Naive B cell (primary cell): ENCODE results near the gene C16orf95. TPM values are rescaled to one million over a fixed set of nuclear protein-coding genes. Genes with fewer than 3 reads are reported as not detected.

ENCODE experiments used
- ATAC-seq, 2 donors: fragments of 150-1000 bp; cut with Tn5 transposase; 2 replicates each; pipeline ENCODE4 v1.10.0; 2021; ENCODE audit warnings: low read depth in 2 of 2, mild to moderate bottlenecking in 2 of 2, moderate library complexity in 2 of 2
- DNase-seq: peaks from one replicate; pipeline ENCODE4 v3.0.0; 2022
- H3K27ac Mint-ChIP-seq, 6 donors: one replicate each; pipeline ENCODE4 v1.8.0; 2020 to 2022; ENCODE audit warnings: mild to moderate bottlenecking in 6 of 6, mixed read lengths in 6 of 6, moderate library complexity in 5 of 6, inconsistent platforms in 2 of 6
- H3K27me3 Mint-ChIP-seq, 3 donors: one replicate each; pipeline ENCODE4 v1.8.0; 2021 to 2022; ENCODE audit warnings: mixed read lengths in 3 of 3, mild to moderate bottlenecking in 1 of 3
- H3K36me3 Mint-ChIP-seq, 2 donors: one replicate each; pipeline ENCODE4 v1.8.0; 2020 to 2022; ENCODE audit warnings: mixed read lengths in 2 of 2, inconsistent platforms in 1 of 2, mild to moderate bottlenecking in 1 of 2
- H3K4me1 Mint-ChIP-seq, 3 donors: one replicate each; pipeline ENCODE4 v1.8.0; 2020 to 2022; ENCODE audit warnings: mixed read lengths in 3 of 3, inconsistent platforms in 1 of 3, mild to moderate bottlenecking in 1 of 3, moderate library complexity in 1 of 3
- H3K4me3 Mint-ChIP-seq, 8 donors: one replicate each; pipeline ENCODE4 v1.8.0; 2020 to 2022; ENCODE audit warnings: mild to moderate bottlenecking in 8 of 8, mixed read lengths in 8 of 8, moderate library complexity in 8 of 8, inconsistent platforms in 2 of 8
- H3K9me3 Mint-ChIP-seq, 7 donors: one replicate each; pipeline ENCODE4 v1.8.0; 2020 to 2022; ENCODE audit warnings: mixed read lengths in 7 of 7, mild to moderate bottlenecking in 5 of 7, inconsistent platforms in 2 of 7, moderate library complexity in 1 of 7
- polyA plus RNA-seq, 6 donors: library from polyadenylated mRNA; unstranded; fragments of 300-500 nt; fragmentation: Illumina TruSeq; gene quantifications; one replicate each; pipeline ENCODE4 v1.2.3, GENCODE V29; 2021; ENCODE audit warnings: low read depth in 6 of 6

C16orf95 gene
- polyA plus RNA-seq, 6 donors from 2014 or later = 1.4 to 3.6 (median 2.2) TPM

DNA sequence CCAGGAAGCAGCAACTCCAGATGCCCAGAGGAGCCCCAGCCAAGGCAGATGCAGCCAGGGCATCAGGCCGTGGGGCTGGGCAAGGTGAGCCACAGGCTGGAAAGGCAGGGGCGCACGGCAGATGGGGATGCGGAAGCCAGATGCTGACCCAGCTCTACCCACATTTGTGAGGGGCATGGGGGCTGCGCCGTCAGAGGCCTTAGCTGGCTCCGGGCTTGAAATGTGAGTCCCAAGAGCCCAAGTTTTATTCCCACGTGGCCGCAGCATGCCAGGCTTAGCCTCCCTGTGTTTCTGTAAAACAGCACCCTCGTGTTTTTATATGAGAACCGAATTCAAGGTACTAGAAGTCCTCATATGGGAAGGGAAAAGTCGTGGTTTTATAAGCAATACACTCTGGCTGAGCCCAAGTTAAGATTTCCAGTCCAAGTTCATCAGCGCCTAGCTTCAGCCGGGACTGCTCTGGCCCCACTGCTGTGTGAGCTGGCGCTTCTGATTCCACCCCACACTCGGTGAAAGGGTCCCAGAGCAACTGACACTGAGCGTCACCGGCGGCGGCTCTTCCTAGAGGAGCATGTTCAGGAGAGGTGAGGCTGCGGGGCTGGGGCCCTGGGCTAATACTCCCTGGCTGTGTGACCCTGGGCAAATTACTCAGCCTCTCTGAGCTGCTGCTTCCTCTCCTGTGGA, 6.7 kb upstream of the C16orf95 start:
- H3K9me3 Mint-ChIP-seq = no peaks in the 10 kb centered on the region
- peaks cover 0 to 10% (median 7%) of the 10 kb centered on the region in 3 donors for H3K4me1 Mint-ChIP-seq
- ATAC-seq (no peak), DNase-seq (no peak)
- H3K4me3 Mint-ChIP-seq = no peak overlapping the region
- no peak overlapping the region for H3K27ac Mint-ChIP-seq
- no peaks in the 10 kb centered on the region for H3K36me3 Mint-ChIP-seq
- no peaks in the 10 kb centered on the region for H3K27me3 Mint-ChIP-seq

DNA sequence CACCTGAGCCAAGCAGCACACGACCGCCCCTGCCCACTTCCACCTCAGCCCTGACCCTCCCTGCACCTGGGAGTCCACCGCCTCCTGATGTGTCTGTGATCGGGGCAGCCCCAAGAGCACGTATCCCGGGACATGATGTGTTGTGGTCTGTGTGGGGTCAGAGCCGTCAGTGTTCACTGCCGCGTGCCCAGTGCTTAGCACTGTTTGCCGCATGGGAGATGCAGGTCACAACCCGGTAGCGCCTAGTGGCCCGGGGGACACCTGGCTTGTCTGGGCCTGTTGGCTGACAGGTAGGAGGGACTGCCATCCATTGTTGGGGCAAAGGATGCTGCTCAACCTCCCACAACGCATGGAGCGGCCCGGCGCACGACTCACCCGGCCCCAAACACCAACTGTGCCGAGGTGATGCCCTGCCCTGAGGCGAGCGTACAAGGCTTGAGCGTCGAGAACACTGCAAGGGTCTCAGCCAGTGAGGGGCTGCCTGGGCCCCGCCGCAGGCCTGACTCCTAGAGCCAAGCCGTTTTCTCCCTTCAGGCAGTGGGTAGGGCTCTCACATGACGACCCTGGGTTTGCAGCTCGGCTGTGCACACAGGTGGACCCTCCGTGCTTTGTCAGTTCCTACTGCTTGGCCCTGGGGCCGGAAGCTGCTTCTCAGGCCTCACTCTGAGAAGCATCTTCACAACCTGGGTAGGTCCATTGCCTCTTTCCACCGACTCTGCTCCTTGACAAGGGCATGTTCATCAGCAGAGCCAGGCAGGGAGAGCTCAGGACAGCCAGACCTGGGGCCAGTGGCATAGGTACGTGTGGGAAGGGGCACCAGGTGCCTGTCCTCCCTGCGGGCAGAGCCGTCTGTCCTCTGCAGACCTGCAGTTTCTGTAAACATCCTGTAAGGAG, 5.9 kb upstream of the C16orf95 start:
- Mint-ChIP-seq H3K27me3 (no peaks in the 10 kb centered on the region), H3K36me3 (no peaks in the 10 kb centered on the region), H3K4me3 (peak overlapping the region in 1 of 8 donors; percentile 15), H3K27ac (no peak overlapping the region), H3K9me3 (no peaks in the 10 kb centered on the region), H3K4me1 (peaks cover 7 to 18% (median 14%) of the 10 kb centered on the region in 3 donors)
- ATAC-seq = no peak
- no peak for DNase-seq

GRCh38 chr16:87322360-87322759, 5.2 kb upstream of the C16orf95 start:
- Mint-ChIP-seq H3K9me3 (no peaks in the 10 kb centered on the region), H3K4me3 (no peak overlapping the region), H3K27me3 (no peaks in the 10 kb centered on the region), H3K4me1 (peaks cover 12 to 23% (median 22%) of the 10 kb centered on the region in 3 donors), H3K27ac (no peak overlapping the region), H3K36me3 (no peaks in the 10 kb centered on the region)
- no peak for DNase-seq
- no peak for ATAC-seq

- Mint-ChIP-seq H3K27me3 (no peaks in the 10 kb centered on the region), H3K27ac (peak overlapping the region in 1 of 6 donors; percentile 49), H3K36me3 (no peaks in the 10 kb centered on the region), H3K4me1 (peaks cover 12 to 30% (median 26%) of the 10 kb centered on the region in 3 donors), H3K9me3 (no peaks in the 10 kb centered on the region), H3K4me3 (peak overlapping the region in 1 of 8 donors; percentile 38)
- ATAC-seq = no peak
- DNase-seq = no peak
These were observed 4.3 kb upstream of the C16orf95 start for GRCh38 chr16:87321336-87322107.

GRCh38 chr16:87320510-87321227, 3.5 kb upstream of the C16orf95 start:
- no peaks in the 10 kb centered on the region for H3K9me3 Mint-ChIP-seq
- DNase-seq (no peak), ATAC-seq (no peak)
- H3K36me3 Mint-ChIP-seq = no peaks in the 10 kb centered on the region
- no peak overlapping the region for H3K27ac Mint-ChIP-seq
- peaks cover 12 to 30% (median 22%) of the 10 kb centered on the region in 3 donors for H3K4me1 Mint-ChIP-seq
- H3K27me3 Mint-ChIP-seq = no peaks in the 10 kb centered on the region
- H3K4me3 Mint-ChIP-seq = peak overlapping the region in 1 of 8 donors; percentile 38

DNA sequence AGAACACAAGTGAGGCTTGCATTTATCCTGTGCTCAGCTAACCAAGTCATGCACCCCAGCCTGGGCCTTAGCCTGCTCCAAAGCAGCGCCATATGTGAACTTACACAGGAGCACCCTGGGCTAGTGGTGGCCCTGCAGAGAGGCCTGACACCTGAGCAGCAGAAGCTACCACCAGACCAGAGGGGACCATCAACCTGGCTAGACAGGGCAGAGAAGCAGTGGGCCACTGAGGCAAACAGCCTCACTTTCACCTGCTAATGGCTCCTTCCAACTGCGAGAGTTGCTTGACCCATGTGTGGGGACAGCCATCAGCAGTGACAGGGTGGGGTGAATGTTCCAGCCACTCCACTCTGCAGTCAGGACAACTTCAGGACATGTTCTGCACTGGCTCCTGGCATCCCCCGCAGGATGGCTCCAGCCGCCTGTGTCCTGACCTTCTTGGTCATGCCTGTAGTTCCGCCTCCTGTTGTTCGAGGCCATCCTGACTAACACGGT, 2.9 kb upstream of the C16orf95 start:
- Mint-ChIP-seq H3K27ac (no peak overlapping the region), H3K9me3 (no peaks in the 10 kb centered on the region), H3K4me3 (peak overlapping the region in 1 of 8 donors; percentile 38), H3K27me3 (no peaks in the 10 kb centered on the region), H3K4me1 (peaks cover 12 to 30% (median 20%) of the 10 kb centered on the region in 3 donors), H3K36me3 (no peaks in the 10 kb centered on the region)
- DNase-seq (no peak), ATAC-seq (no peak)

DNA sequence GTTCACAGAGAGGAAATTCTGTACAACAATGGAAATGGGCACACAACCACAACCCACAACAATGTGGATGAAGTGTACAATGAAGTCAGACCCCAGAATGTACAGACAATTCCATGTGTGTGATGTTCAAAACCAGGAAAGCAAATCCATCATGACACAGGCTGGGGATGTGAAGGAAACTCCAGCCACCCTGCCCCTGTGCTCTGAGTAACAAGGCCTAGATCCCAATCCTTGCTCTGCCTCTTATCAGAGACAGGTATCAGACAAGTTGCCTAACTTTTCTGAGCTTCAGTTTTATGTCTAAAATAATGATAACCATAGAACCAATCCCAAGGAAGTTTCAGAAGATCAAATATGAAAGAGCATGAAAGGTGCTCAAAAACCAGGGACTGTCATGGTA, 1.8 kb upstream of the C16orf95 start:
- Mint-ChIP-seq H3K4me3 (peak overlapping the region in 6 of 8 donors; percentile 92 to 98 (median 94)), H3K36me3 (no peaks in the 10 kb centered on the region), H3K27me3 (no peaks in the 10 kb centered on the region), H3K4me1 (peaks cover 12 to 23% (median 20%) of the 10 kb centered on the region in 3 donors), H3K27ac (peak overlapping the region in 2 of 6 donors; percentile 11 to 94), H3K9me3 (no peaks in the 10 kb centered on the region)
- no peak for DNase-seq
- no peak for ATAC-seq

DNA sequence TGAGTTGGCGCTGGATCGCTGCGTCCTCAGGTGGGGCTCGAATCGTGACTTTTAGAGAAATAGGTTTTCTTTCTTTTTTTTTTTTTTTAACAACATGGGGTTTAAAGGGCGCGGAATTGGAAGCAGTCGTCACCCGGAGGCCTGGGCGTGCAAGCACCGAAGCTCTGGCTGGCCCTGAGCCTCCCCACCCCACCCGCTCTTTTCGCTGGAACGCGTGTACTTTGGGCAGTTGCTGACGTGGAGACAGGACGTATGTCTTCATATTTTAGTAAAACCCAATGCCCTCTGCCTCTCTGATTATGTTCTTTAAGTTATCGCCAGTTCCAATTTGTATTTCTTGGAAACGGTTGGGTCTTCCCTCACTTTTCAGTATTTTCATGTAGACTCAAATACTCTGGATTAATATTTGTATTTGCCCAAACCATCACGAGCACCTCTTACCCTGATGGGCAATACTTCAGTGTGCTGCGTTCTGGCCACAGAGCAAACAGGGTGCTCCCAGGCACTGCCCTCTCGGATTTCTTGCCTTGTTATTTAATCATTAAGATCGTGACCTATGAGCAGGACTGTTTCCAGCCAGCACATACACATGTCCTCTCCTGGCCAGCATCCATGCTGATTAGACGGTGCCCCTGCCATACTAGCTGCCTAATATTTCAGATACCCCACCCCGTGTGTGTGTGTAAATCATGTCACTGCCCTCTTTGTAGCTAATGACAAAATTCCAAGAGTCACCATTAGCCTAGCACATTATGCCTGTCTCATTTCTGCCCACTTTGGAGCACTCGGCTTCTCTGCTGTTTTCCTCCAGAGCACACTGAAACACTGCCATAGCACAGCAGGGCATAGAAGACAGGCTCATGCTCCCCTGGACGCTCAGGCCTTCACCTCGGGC, 805 bp upstream of the C16orf95 start:
- peaks cover 12 to 23% (median 20%) of the 10 kb centered on the region in 3 donors for H3K4me1 Mint-ChIP-seq
- peak; percentile 3 for ATAC-seq
- no peaks in the 10 kb centered on the region for H3K9me3 Mint-ChIP-seq
- H3K27me3 Mint-ChIP-seq = no peaks in the 10 kb centered on the region
- H3K36me3 Mint-ChIP-seq = no peaks in the 10 kb centered on the region
- H3K27ac Mint-ChIP-seq = peak overlapping the region; percentile 75 to 98 (median 94)
- DNase-seq = no peak
- H3K4me3 Mint-ChIP-seq = peak overlapping the region; percentile 92 to 98 (median 96)

GRCh38 chr16:87316450-87316922, 706 bp downstream of the C16orf95 start:
- DNase-seq (no peak), ATAC-seq (no peak)
- Mint-ChIP-seq H3K4me1 (peaks cover 12 to 23% (median 20%) of the 10 kb centered on the region in 3 donors), H3K27ac (peak overlapping the region in 4 of 6 donors; percentile 94 to 98 (median 96)), H3K9me3 (no peaks in the 10 kb centered on the region), H3K36me3 (no peaks in the 10 kb centered on the region), H3K4me3 (peak overlapping the region; percentile 92 to 98 (median 96)), H3K27me3 (no peaks in the 10 kb centered on the region)

- no peak for ATAC-seq
- Mint-ChIP-seq H3K27me3 (no peaks in the 10 kb centered on the region), H3K27ac (peak overlapping the region in 1 of 6 donors; percentile 11), H3K4me1 (peaks cover 12 to 23% (median 20%) of the 10 kb centered on the region in 3 donors), H3K4me3 (peak overlapping the region in 1 of 8 donors; percentile 81), H3K9me3 (no peaks in the 10 kb centered on the region), H3K36me3 (no peaks in the 10 kb centered on the region)
- no peak for DNase-seq
These were observed 2.2 kb downstream of the C16orf95 start for GRCh38 chr16:87314990-87315420.

GRCh38 chr16:87312008-87312407, 5.2 kb downstream of the C16orf95 start:
- ATAC-seq (no peak), DNase-seq (no peak)
- H3K36me3 Mint-ChIP-seq = no peaks in the 10 kb centered on the region
- peaks cover 0 to 8% (median 5%) of the 10 kb centered on the region in 7 donors for H3K9me3 Mint-ChIP-seq
- H3K27me3 Mint-ChIP-seq = no peaks in the 10 kb centered on the region
- peaks cover 0 to 5% (median 4%) of the 10 kb centered on the region in 3 donors for H3K4me1 Mint-ChIP-seq
- H3K27ac Mint-ChIP-seq = no peak overlapping the region
- H3K4me3 Mint-ChIP-seq = no peak overlapping the region
